Measurements from ENCODE around the gene PLEKHA7. TPM values are rescaled to one million over a fixed set of nuclear protein-coding genes. Genes with fewer than 3 reads are reported as not detected.

PLEKHA7 gene
- total RNA-seq, 1 experiment from 2014 or later: 57.6 TPM

DNA sequence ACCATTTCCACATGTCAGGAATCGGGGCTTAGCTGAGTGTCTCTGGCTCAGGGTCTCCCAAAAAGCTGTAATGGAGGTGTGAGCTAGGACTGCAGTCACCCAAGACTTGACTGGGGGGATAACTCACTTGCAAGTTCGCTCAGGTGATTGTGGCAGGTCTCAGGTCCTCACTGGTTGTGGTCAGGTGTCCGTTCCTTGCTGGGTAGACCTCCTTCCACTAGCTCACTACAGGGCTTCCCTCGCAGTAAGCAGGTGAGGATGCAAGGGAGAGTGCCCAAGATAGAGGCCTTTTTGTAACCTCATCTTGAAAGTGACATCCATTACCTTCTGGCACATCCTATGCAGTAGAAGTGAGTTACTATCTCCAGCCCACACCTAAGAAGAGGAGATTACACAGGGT lies 246.3 kb downstream of the PLEKHA7 start:
- Mint-ChIP-seq H3K4me3 (ENCODE audit: unreplicated experiment) (no peak overlapping the region), H3K9me3 (ENCODE audit: unreplicated experiment) (no peaks in the 10 kb centered on the region), H3K36me3 (ENCODE audit: insufficient read depth, unreplicated experiment) (no peaks in the 10 kb centered on the region), H3K4me1 (ENCODE audit: low read depth, unreplicated experiment) (no peaks in the 10 kb centered on the region), H3K27me3 (ENCODE audit: insufficient read depth, unreplicated experiment) (no peaks in the 10 kb centered on the region), H3K27ac (ENCODE audit: unreplicated experiment) (no peak overlapping the region)
- ChIA-PET POLR2A (no interaction called here), CTCF (no interaction called here)
- Histone ChIP-seq H3K4me3 (ENCODE audit: low read depth, low read length) (no peak overlapping the region), H3K9me3 (no peaks in the 10 kb centered on the region), H3K27me3 (replicated peaks; ENCODE audit: control insufficient read depth, insufficient read depth, low read length) (no peaks in the 10 kb centered on the region), H3K36me3 (ENCODE audit: control insufficient read depth, insufficient read depth, low read length) (no peaks in the 10 kb centered on the region), H3K4me1 (no peaks in the 10 kb centered on the region)
- no peak for DNase-seq
- TF ChIP-seq, protein P1, sequence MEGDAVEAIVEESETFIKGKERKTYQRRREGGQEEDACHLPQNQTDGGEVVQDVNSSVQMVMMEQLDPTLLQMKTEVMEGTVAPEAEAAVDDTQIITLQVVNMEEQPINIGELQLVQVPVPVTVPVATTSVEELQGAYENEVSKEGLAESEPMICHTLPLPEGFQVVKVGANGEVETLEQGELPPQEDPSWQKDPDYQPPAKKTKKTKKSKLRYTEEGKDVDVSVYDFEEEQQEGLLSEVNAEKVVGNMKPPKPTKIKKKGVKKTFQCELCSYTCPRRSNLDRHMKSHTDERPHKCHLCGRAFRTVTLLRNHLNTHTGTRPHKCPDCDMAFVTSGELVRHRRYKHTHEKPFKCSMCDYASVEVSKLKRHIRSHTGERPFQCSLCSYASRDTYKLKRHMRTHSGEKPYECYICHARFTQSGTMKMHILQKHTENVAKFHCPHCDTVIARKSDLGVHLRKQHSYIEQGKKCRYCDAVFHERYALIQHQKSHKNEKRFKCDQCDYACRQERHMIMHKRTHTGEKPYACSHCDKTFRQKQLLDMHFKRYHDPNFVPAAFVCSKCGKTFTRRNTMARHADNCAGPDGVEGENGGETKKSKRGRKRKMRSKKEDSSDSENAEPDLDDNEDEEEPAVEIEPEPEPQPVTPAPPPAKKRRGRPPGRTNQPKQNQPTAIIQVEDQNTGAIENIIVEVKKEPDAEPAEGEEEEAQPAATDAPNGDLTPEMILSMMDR (IDR thresholded peaks at IDR 0.05; ENCODE audit: insufficient read depth in 1 of 2, low read depth in 1 of 2, low read length in 1 of 2, severe bottlenecking in 1 of 2, unreplicated experiment in 1 of 2): no peak
- no TSS peak for BruUV-seq (replicated peaks)
- intact Hi-C loops (cut with micrococcal nuclease; ENCODE audit: unreplicated experiment): no loop called here

DNA sequence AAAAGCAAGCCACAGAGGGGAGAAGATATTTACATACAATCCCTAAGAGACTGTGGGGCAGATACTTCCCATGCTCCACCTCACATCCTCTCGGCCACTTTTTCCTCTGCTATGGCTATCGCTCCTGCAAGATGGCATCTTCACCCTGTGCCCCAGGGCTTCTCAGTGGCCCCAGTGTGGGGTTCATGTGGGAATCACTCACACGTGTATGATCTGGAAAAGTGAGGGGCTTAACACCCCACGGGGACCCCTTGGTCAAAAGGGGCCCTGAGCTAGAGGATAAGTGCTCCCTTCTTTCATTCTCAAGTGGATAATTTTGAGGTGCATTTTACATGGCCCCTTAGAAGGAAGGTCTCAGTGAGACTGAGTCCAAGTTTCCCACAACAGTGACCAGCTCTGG lies 247.1 kb downstream of the PLEKHA7 start:
- H3K27me3 ChIP-seq (replicated peaks; ENCODE audit: control insufficient read depth, insufficient read depth, low read length): no peaks in the 10 kb centered on the region
- Mint-ChIP-seq H3K4me3 (ENCODE audit: unreplicated experiment) (no peak overlapping the region), H3K27me3 (ENCODE audit: insufficient read depth, unreplicated experiment) (no peaks in the 10 kb centered on the region)

DNA sequence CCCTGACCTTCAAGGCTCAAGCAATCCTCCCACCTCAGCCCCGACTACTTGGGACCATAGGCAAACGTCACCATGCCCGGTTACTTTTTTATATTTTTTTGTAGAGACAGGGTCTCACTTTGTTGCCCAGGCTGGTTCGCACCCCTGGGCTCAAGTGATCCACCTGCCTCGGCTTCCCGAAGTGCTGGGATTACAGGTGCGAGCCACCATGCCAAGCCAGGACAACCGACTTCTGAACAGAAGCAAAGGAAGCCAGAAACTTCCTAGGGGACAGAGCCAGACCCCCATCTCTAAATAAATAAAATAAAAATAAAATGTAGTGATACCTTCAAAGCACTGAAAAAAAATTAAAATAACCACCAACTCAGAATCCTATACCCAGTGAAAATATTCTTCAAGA lies 249.3 kb downstream of the PLEKHA7 start:
- H3K4me3 ChIP-seq (ENCODE audit: low read depth, low read length): no peak overlapping the region
- TF ChIP-seq, protein P1 (IDR thresholded peaks at IDR 0.05; ENCODE audit: insufficient read depth in 1 of 2, low read depth in 1 of 2, low read length in 1 of 2, severe bottlenecking in 1 of 2, unreplicated experiment in 1 of 2): no peak
- H3K36me3 ChIP-seq (ENCODE audit: control insufficient read depth, insufficient read depth, low read length): no peaks in the 10 kb centered on the region
- POLR2A ChIA-PET: no interaction called here
- no peak for DNase-seq
- H3K9me3 Mint-ChIP-seq (ENCODE audit: unreplicated experiment): no peaks in the 10 kb centered on the region
- H3K27me3 ChIP-seq (replicated peaks; ENCODE audit: control insufficient read depth, insufficient read depth, low read length): no peaks in the 10 kb centered on the region
- H3K36me3 Mint-ChIP-seq (ENCODE audit: insufficient read depth, unreplicated experiment): no peaks in the 10 kb centered on the region
- H3K4me1 Mint-ChIP-seq (ENCODE audit: low read depth, unreplicated experiment): no peaks in the 10 kb centered on the region
- BruUV-seq (replicated peaks): no TSS peak
- no peaks in the 10 kb centered on the region for H3K9me3 ChIP-seq
- H3K27me3 Mint-ChIP-seq (ENCODE audit: insufficient read depth, unreplicated experiment): no peaks in the 10 kb centered on the region
- CTCF ChIA-PET: no interaction called here
- H3K4me3 Mint-ChIP-seq (ENCODE audit: unreplicated experiment): no peak overlapping the region
- no peak overlapping the region for H3K27ac Mint-ChIP-seq (ENCODE audit: unreplicated experiment)
- intact Hi-C loops (cut with micrococcal nuclease; ENCODE audit: unreplicated experiment): no loop called here
- H3K4me1 ChIP-seq: no peaks in the 10 kb centered on the region

More for the DNA sequence above, 247.1 kb downstream of the PLEKHA7 start:
- Histone ChIP-seq H3K9me3 (no peaks in the 10 kb centered on the region), H3K4me3 (ENCODE audit: low read depth, low read length) (no peak overlapping the region), H3K4me1 (no peaks in the 10 kb centered on the region), H3K36me3 (ENCODE audit: control insufficient read depth, insufficient read depth, low read length) (no peaks in the 10 kb centered on the region)
- H3K4me1 Mint-ChIP-seq (ENCODE audit: low read depth, unreplicated experiment): no peaks in the 10 kb centered on the region
- POLR2A ChIA-PET: no interaction called here
- H3K27ac Mint-ChIP-seq (ENCODE audit: unreplicated experiment): no peak overlapping the region
- BruUV-seq (replicated peaks): no TSS peak
- no peaks in the 10 kb centered on the region for H3K36me3 Mint-ChIP-seq (ENCODE audit: insufficient read depth, unreplicated experiment)
- intact Hi-C loops (cut with micrococcal nuclease; ENCODE audit: unreplicated experiment): no loop called here
- DNase-seq: no peak
- CTCF ChIA-PET: no interaction called here
- TF ChIP-seq, protein P1 (IDR thresholded peaks at IDR 0.05; ENCODE audit: insufficient read depth in 1 of 2, low read depth in 1 of 2, low read length in 1 of 2, severe bottlenecking in 1 of 2, unreplicated experiment in 1 of 2): no peak
- no peaks in the 10 kb centered on the region for H3K9me3 Mint-ChIP-seq (ENCODE audit: unreplicated experiment)

Data from Caco-2 (cell line).